ENCODE results near the gene MBD3L1. TPM values are rescaled to one million over a fixed set of nuclear protein-coding genes. Genes with fewer than 3 reads are reported as not detected.

The MBD3L1 gene
- total RNA-seq = not detected

DNA sequence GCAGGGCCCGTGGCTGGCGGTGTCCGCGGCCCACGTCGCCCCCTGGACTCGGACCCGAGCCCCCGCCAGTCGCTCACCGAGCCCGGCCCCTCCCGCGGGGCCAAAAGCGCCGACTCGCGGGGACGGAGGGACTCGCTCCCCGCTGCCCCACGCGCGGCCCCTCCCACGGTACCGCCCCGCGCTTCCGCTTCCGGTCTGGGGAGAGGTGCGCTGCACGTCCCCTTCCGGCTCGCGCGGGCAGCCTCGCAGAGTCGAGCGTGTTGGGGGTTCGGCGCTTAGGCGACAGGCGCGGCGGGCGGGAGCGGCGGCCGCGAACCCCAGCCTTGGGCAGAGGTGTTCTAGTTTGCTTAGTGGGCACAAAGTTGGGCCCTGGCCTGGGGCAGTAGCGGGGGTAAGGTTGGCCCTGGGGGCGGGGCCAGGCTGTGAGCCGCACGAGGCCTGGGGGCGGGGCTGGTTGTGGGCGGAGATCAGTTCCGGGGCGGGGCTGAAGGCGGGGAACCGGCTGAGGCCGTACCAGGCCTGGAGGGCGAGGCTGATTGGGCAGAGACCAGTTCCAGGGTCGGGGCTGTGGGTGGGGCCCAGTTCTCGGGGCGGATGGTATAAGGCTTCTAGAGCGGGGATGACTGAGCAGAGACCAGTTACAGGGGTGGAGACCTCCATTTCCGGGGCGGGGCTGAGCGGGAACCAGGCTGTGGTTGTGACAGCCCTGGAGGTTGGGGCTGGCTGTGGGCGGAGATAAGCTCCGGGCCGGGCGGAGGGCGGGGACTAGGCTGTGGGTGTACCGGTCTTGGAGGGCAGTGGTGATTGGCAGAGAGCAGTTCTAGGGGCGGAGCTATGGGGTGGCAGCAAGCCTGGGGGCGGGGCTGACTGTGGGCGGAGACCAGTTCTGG, at the start of gene MBD3L1, which contains the start of gene ZNF558:
Gene MBD3L1 (plus strand): TSS at position 246 of the 890 bp plus-strand sequence. CDS start 10,302 bp downstream, outside the sequence.
Gene ZNF558 (minus strand): TSS at position 173 of the 890 bp plus-strand sequence. CDS start 9,645 bp downstream, outside the sequence.
- POLR2A ChIA-PET = interaction anchor here (0.6 kb wide), 2 partner anchors 308 to 603 kb away, joined by 3 read pairs; partner anchors contain the start of genes ZNF266 and ZNF317
- peak; percentile 92 for ATAC-seq
- H3K36me3 Mint-ChIP-seq (ENCODE audit: low read depth) = peaks cover 15% of the 10 kb centered on the region
- TF ChIP-seq, protein P1, sequence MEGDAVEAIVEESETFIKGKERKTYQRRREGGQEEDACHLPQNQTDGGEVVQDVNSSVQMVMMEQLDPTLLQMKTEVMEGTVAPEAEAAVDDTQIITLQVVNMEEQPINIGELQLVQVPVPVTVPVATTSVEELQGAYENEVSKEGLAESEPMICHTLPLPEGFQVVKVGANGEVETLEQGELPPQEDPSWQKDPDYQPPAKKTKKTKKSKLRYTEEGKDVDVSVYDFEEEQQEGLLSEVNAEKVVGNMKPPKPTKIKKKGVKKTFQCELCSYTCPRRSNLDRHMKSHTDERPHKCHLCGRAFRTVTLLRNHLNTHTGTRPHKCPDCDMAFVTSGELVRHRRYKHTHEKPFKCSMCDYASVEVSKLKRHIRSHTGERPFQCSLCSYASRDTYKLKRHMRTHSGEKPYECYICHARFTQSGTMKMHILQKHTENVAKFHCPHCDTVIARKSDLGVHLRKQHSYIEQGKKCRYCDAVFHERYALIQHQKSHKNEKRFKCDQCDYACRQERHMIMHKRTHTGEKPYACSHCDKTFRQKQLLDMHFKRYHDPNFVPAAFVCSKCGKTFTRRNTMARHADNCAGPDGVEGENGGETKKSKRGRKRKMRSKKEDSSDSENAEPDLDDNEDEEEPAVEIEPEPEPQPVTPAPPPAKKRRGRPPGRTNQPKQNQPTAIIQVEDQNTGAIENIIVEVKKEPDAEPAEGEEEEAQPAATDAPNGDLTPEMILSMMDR (IDR thresholded peaks at IDR 0.05) = no peak
- peaks cover 21% of the 10 kb centered on the region for H3K4me1 Mint-ChIP-seq (ENCODE audit: low read depth)
- CTCF ChIA-PET = no interaction called here
- intact Hi-C loops (cut with micrococcal nuclease) = no loop called here
- H3K27ac Mint-ChIP-seq = peak within 1 kb of the TSS; percentile 94
- peak within 1 kb of the TSS; percentile 82 for H3K4me3 Mint-ChIP-seq
- DNase-seq = peak; percentile 99
- no peaks in the 10 kb centered on the region for H3K9me3 Mint-ChIP-seq
- no peaks in the 10 kb centered on the region for H3K27me3 Mint-ChIP-seq

DNA sequence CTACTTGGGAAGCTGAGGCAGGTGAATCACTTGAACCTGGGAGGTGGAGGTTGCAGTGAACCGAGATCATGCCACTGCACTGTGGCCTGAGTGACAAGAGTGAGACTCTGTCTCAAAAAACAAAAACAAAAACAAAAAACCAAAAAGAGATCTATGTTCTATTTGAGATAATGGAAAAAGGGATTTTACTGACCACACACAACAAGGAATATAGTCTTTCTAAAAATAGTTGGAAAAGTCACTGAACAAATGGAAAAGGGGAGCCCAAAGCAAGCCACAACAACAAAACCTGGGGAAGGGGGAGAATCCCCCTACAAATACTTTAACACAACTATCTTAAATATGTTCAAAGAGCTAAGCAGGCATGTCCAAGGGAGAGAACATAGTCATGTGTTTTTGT, 37.4 kb upstream of the MBD3L1 start:
- Mint-ChIP-seq H3K4me1 (ENCODE audit: low read depth) (no peaks in the 10 kb centered on the region), H3K36me3 (ENCODE audit: low read depth) (no peaks in the 10 kb centered on the region), H3K27ac (no peak overlapping the region), H3K4me3 (no peak overlapping the region), H3K9me3 (peaks cover 13% of the 10 kb centered on the region), H3K27me3 (peaks cover 2% of the 10 kb centered on the region)
- CTCF ChIA-PET = no interaction called here
- POLR2A ChIA-PET = no interaction called here
- DNase-seq (no peak), ATAC-seq (no peak)
- intact Hi-C loops (cut with micrococcal nuclease) = no loop called here
- TF ChIP-seq, protein P1 (IDR thresholded peaks at IDR 0.05) = no peak

DNA sequence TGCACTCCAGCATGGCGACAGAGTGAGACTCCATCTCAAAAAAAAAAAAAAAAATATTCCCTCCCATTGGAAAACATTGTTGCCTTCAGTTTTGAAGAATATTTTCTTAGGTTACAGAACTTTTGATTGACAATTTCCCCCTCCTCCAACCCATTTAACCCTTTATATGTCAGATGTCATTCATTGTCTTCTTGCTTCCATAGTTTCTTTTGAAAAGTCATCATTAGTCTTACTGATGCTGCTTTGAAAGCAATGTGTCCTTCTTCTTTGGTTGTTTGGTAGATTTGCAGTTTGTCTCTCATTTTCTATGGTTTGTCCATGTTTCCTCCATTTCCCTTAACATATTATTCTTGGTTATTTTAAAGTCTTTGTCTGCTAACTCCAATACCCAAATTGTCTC, 25.5 kb upstream of the MBD3L1 start:
- Mint-ChIP-seq H3K4me1 (ENCODE audit: low read depth) (no peaks in the 10 kb centered on the region), H3K36me3 (ENCODE audit: low read depth) (peaks cover 71% of the 10 kb centered on the region), H3K4me3 (no peak overlapping the region), H3K9me3 (peaks cover 63% of the 10 kb centered on the region), H3K27ac (no peak overlapping the region), H3K27me3 (no peaks in the 10 kb centered on the region)
- ATAC-seq (no peak), DNase-seq (no peak)
- TF ChIP-seq, protein P1 (IDR thresholded peaks at IDR 0.05) = no peak
- POLR2A ChIA-PET = no interaction called here
- CTCF ChIA-PET = no interaction called here
- intact Hi-C loops (cut with micrococcal nuclease) = no loop called here

DNA sequence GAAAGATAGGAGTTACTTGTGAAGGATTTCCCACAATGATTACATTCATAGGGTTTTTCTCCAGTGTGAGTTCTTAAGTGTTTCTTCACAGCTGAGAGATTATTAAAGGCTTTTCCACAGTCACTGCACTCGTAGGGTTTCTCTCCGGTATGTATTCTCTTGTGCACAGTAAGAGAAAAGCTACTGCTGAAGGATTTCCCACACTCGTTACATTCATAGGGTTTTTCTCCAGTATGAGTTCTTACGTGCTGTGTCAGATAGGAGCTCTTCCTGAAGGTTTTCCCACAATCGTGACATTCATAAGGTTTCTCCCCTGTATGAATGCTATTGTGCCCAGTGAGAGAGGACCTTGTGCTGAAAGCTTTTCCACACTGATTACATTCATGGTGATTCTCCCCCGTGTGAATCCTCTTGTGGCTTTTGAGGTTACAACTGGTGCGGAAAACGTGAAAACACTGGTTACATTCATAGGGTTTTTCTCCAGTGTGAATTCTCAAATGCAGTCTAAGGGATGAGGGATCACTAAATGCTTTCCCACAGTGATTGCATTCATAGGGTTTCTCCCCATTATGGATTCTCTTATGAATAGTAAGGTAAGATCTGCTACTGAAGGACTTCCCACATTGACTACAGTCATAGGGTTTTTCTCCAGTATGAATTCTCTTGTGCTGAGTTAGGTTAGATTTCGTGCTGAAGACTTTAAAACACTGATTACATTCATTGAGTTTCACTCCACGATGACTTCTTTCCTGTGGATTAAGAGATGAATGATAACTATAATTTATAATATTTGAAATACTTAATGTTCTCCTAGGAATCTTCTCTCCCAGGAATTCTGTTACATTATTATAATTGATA, 20.6 kb upstream of the MBD3L1 start:
- Mint-ChIP-seq H3K27ac (no peak overlapping the region), H3K4me1 (ENCODE audit: low read depth) (no peaks in the 10 kb centered on the region), H3K27me3 (no peaks in the 10 kb centered on the region), H3K4me3 (no peak overlapping the region), H3K9me3 (peaks cover 76% of the 10 kb centered on the region), H3K36me3 (ENCODE audit: low read depth) (peaks cover 92% of the 10 kb centered on the region)
- ChIA-PET CTCF (interaction anchor here (1.4 kb wide), 1 partner anchor 177 kb away, joined by 3 read pairs; no protein-coding TSS in a partner anchor), POLR2A (no interaction called here)
- ATAC-seq (no peak), DNase-seq (no peak)
- intact Hi-C loops (cut with micrococcal nuclease) = no loop called here
- TF ChIP-seq, protein P1 (IDR thresholded peaks at IDR 0.05) = no peak

Measured in activated CD8-positive, alpha-beta T cell treated with anti-CD3 and anti-CD28 coated beads for 36 hours (primary cell).